Colonic mucosa (tissue), 4 donors: ENCODE data around the gene HSD17B13. TPM values are rescaled to one million over a fixed set of nuclear protein-coding genes. Genes with fewer than 3 reads are reported as not detected.
"Not testable (repeated sequence)": the region's sequence is repeated elsewhere in the genome, so short reads cannot be mapped to it uniquely, and the experiment has no call there.

Experiments
- DNase-seq: peaks from one replicate; pipeline ENCODE4 v3.0.0-alpha.2; 2020
- H3K27ac ChIP-seq: fragments of 200-600 bp; one replicate; pipeline ENCODE4 v1.8.0; 2021
- H3K27me3 ChIP-seq: fragments of 200-600 bp; one replicate; pipeline ENCODE4 v1.8.0; 2021
- H3K36me3 ChIP-seq: fragments of 200-600 bp; one replicate; pipeline ENCODE4 v1.8.0; 2021
- H3K4me1 ChIP-seq: fragments of 200-600 bp; one replicate; pipeline ENCODE4 v1.8.0; 2021; ENCODE audit warnings: mild to moderate bottlenecking
- H3K4me3 ChIP-seq: fragments of 200-600 bp; one replicate; pipeline ENCODE4 v1.8.0; 2021
- H3K9ac ChIP-seq, 2 donors: one replicate each; pipeline ENCODE4 v1.7.0; 2013; ENCODE audit warnings: control low read depth in 2 of 2, low read depth in 2 of 2, low read length in 2 of 2
- H3K9me3 ChIP-seq: fragments of 200-600 bp; one replicate; pipeline ENCODE4 v1.8.0; 2021
- CTCF ChIP-seq: fragments of 200-600 bp; IDR thresholded peaks from one replicate; pipeline ENCODE4 v1.8.0; 2022; ENCODE audit warnings: antibody characterized with exemption, mild to moderate bottlenecking
- intact Hi-C: fragments of 100-400 bp; cut with DNase I; formaldehyde crosslinking; loops from one replicate; pipeline ENCODE4 v1.14.1; 2022
- total RNA-seq, 2 donors: library from RNA; stranded (reverse); fragmentation: NEBNext Ultra II Directional in 1 of 2; extraction: Animal tissue kit (Norgen Biotek cat#: 25700) in 1 of 2; gene quantifications; one replicate each; pipeline ENCODE4 v1.2.1, GENCODE V29; 2021
- donor health status: healthy.
- donor health status: DM: no; HTN: no; CAD: no.
- donor health status: DM: no; HTN: no; CAD: no.

HSD17B13 gene
- total RNA-seq, 2 donors from 2014 or later, result 0.77 to 1.1 TPM

- Histone ChIP-seq H3K27me3 (no peaks in the 10 kb centered on the region), H3K36me3 (no peaks in the 10 kb centered on the region), H3K9me3 (no peaks in the 10 kb centered on the region), H3K9ac (no peak overlapping the region), H3K27ac (no peak overlapping the region), H3K4me1 (no peaks in the 10 kb centered on the region), H3K4me3 (no peak overlapping the region)
- intact Hi-C loops, result no loop called here
- DNase-seq, result no peak
- no peak for TF ChIP-seq CTCF
Observed at GRCh38 chr4:87305562-87305961, 17.1 kb downstream of the HSD17B13 start.

- H3K4me3 ChIP-seq, result no peak overlapping the region
- H3K36me3 ChIP-seq, result no peaks in the 10 kb centered on the region
- no peaks in the 10 kb centered on the region for H3K4me1 ChIP-seq
- intact Hi-C loops, result no loop called here
- TF ChIP-seq CTCF, result no peak
- no peak overlapping the region for H3K9ac ChIP-seq
- H3K9me3 ChIP-seq, result no peaks in the 10 kb centered on the region
- DNase-seq, result no peak
- H3K27ac ChIP-seq, result no peak overlapping the region
- no peaks in the 10 kb centered on the region for H3K27me3 ChIP-seq
Observed at GRCh38 chr4:87304745-87305432, 17.8 kb downstream of the HSD17B13 start.

- intact Hi-C loops, result no loop called here
- Histone ChIP-seq H3K9me3 (no peaks in the 10 kb centered on the region), H3K4me1 (no peaks in the 10 kb centered on the region), H3K27me3 (no peaks in the 10 kb centered on the region), H3K9ac (no peak overlapping the region), H3K4me3 (no peak overlapping the region), H3K27ac (no peak overlapping the region), H3K36me3 (no peaks in the 10 kb centered on the region)
- no peak for DNase-seq
- TF ChIP-seq CTCF, result no peak
Observed at GRCh38 chr4:87299898-87300297, 22.8 kb downstream of the HSD17B13 start.

- no peak overlapping the region for H3K27ac ChIP-seq
- H3K9me3 ChIP-seq, result no peaks in the 10 kb centered on the region
- no peak for DNase-seq
- intact Hi-C loops, result no loop called here
- no peaks in the 10 kb centered on the region for H3K36me3 ChIP-seq
- H3K4me1 ChIP-seq, result no peaks in the 10 kb centered on the region
- H3K4me3 ChIP-seq, result no peak overlapping the region
- H3K27me3 ChIP-seq, result no peaks in the 10 kb centered on the region
- TF ChIP-seq CTCF, result no peak
- H3K9ac ChIP-seq, result no peak overlapping the region
Observed at GRCh38 chr4:87298362-87298761, 24.3 kb downstream of the HSD17B13 start.

- H3K4me3 ChIP-seq, H3K27ac ChIP-seq, intact Hi-C loops, H3K27me3 ChIP-seq, H3K4me1 ChIP-seq, H3K36me3 ChIP-seq, H3K9me3 ChIP-seq, DNase-seq, H3K9ac ChIP-seq: not testable (repeated sequence)
Observed at GRCh38 chr4:87294911-87295310, 27.8 kb downstream of the HSD17B13 start.

GRCh38 chr4:87293889-87294288, 28.8 kb downstream of the HSD17B13 start:
- intact Hi-C loops, result not testable (repeated sequence)

More at GRCh38 chr4:87293889-87294288, 28.8 kb downstream of the HSD17B13 start:
- H3K27ac ChIP-seq, H3K9me3 ChIP-seq, DNase-seq, H3K27me3 ChIP-seq, H3K4me3 ChIP-seq, H3K36me3 ChIP-seq, H3K9ac ChIP-seq, H3K4me1 ChIP-seq: not testable (repeated sequence)
